ENCODE measurements around the gene SORL1.

Gene SORL1

GRCh38 chr11:121665206-121665838 lies 213.2 kb downstream of the SORL1 start:
- DNase-seq: no peak

GRCh38 chr11:121667836-121668235 lies 215.7 kb downstream of the SORL1 start:
- DNase-seq: no peak

GRCh38 chr11:121669422-121669821 lies 217.3 kb downstream of the SORL1 start:
- DNase-seq: no peak

GRCh38 chr11:121670266-121670665 lies 218.2 kb downstream of the SORL1 start:
- no peak for DNase-seq

- no peak for DNase-seq
These were observed 218.7 kb downstream of the SORL1 start for GRCh38 chr11:121670805-121671282.

GRCh38 chr11:121671283-121672168 lies 219.4 kb downstream of the SORL1 start:
- DNase-seq: no peak

GRCh38 chr11:121672630-121673487 lies 220.7 kb downstream of the SORL1 start:
- no peak for DNase-seq

- DNase-seq: no peak
These were observed 229.6 kb downstream of the SORL1 start for GRCh38 chr11:121681550-121682268.
